H54 (cell line): Measurements from ENCODE around the gene PTPRF.

Experiments
- DNase-seq: peaks from one replicate; pipeline ENCODE4 v3.0.0; 2011; ENCODE audit warnings: low spot score, mixed read lengths; ENCODE audit not compliant: insufficient read length
- FAIRE-seq: peaks from 3 replicates; lab custom pipeline; 2011; peaks lifted over from hg19 to GRCh38; lab: Jason Lieb, UNC
- POLR2A ChIP-seq: IDR thresholded peaks from 2 replicates; pipeline ENCODE4 v1.6.1; 2011; ENCODE audit warnings: low read depth, mild to moderate bottlenecking, low read length

Gene PTPRF

GRCh38 chr1:43597028-43597427 lies 66.3 kb downstream of the PTPRF start:
- FAIRE-seq (no peak), DNase-seq (no peak)
- no peak for TF ChIP-seq POLR2A

DNA sequence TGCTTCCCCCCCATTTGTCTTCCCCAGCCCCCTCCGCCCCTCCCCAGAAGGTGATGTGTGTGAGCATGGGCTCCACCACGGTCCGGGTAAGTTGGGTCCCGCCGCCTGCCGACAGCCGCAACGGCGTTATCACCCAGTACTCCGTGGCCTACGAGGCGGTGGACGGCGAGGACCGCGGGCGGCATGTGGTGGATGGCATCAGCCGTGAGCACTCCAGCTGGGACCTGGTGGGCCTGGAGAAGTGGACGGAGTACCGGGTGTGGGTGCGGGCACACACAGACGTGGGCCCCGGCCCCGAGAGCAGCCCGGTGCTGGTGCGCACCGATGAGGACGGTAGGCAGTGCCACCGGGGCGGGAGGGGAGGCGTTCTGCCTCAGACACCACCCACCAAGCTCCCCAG lies 67.0 kb downstream of the PTPRF start:
- DNase-seq (no peak), FAIRE-seq (no peak)
- no peak for TF ChIP-seq POLR2A

GRCh38 chr1:43598622-43599021 lies 67.9 kb downstream of the PTPRF start:
- DNase-seq (no peak), FAIRE-seq (no peak)
- TF ChIP-seq POLR2A: no peak

DNA sequence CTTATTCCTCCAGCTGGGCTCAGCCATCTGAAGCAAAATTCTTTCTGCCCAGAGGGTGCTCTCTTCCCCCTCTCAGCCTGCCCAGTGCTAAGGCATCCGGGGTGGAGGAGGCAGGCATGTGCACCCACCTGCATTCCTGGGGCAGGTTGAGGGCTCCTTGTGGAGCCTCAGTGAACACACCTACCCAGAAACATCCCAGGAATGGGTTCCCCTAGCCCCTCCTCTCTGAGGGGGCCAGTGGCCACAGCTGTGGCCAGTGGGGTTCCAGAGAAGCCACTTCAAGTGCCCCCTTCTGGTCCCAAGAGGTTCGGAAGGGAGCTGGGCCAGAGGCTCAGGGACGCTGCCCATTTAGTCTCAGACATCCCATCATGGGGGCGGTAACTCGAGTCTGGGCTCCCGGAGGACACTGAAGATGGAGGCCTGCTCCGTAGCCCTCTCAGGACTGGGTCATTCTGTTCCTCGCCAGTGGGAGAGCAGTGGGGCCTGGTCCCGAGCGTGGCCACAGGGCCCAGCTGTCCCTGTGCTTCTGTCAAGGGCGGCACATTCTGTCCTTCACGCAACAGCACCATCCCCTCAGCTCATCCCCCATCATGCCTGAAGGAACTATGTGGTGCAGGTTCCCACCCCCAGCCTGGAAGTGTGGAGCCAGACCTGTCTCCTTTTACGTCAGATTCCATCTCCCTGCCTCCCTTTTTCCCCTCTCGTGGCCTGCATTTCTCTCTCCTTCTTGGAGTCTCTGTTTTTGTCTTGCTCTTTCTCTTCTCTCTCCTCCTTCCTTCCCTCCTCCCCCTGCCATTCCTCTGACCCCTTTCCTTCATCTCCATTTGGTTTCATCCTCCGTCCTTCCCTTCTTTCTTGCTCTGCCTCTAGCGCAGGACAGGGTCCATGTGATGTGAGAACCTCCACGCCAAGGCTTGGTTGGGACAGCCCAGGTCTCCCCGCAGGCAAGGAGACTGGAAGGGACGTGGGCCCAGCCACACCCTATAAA lies 69.6 kb downstream of the PTPRF start:
- TF ChIP-seq POLR2A: no peak
- DNase-seq (no peak), FAIRE-seq (no peak)

- DNase-seq (no peak), FAIRE-seq (no peak)
- no peak for TF ChIP-seq POLR2A
Measured at GRCh38 chr1:43602990-43603389, 72.3 kb downstream of the PTPRF start.

GRCh38 chr1:43604192-43604591 lies 73.5 kb downstream of the PTPRF start:
- TF ChIP-seq POLR2A: no peak
- no peak for FAIRE-seq

DNA sequence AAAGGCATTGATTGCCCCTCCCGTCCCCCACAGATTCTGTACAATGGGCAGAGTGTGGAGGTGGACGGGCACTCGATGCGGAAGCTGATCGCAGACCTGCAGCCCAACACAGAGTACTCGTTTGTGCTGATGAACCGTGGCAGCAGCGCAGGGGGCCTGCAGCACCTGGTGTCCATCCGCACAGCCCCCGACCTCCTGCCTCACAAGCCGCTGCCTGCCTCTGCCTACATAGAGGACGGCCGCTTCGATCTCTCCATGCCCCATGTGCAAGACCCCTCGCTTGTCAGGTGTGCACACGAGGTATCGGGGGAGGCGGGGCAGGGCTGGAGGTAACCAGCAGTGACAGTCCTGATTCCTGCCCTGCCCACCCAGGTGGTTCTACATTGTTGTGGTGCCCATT lies 74.5 kb downstream of the PTPRF start:
- FAIRE-seq: no peak
- TF ChIP-seq POLR2A: no peak
- no peak for DNase-seq

More at GRCh38 chr1:43604192-43604591, 73.5 kb downstream of the PTPRF start:
- DNase-seq: no peak

GRCh38 chr1:43605766-43606165 lies 75.1 kb downstream of the PTPRF start:
- FAIRE-seq (no peak), DNase-seq (no peak)
- TF ChIP-seq POLR2A: no peak

DNA sequence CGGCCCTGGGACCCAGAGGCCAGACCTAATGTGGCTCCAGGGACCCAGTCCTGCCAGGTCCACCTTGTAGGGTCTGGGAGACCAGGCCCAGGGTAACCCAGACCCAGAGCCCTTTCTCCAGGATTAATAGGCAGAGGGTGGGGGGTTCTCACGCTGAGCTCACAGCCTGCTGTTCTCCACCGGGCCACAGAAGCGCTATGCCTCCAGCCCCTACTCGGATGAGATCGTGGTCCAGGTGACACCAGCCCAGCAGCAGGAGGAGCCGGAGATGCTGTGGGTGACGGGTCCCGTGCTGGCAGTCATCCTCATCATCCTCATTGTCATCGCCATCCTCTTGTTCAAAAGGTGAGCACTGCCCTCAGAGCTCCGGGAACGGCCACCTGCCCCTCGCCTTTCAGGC lies 75.9 kb downstream of the PTPRF start:
- no peak for FAIRE-seq
- TF ChIP-seq POLR2A: no peak

DNA sequence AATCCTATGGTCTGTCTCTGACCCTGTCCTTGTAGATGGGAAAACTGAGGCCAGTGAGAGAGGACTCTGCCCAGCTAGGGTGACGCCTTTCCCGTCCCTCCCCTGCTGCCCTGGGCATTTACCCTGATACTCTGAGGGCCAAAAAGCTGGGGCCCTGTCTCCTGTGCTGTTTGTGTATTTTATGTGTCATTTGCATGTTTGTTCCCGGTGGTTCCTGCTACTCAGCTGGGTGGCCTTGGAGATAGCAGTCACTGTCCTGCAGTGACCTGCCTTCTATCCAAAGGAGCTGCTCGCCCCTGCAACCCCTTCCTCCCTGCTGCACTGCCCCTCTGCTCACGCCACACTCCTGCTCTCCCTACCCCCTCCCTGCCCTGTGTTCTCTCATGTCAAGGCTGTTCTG lies 78.1 kb downstream of the PTPRF start:
- no peak for FAIRE-seq
- no peak for DNase-seq
- no peak for TF ChIP-seq POLR2A

More for the DNA sequence above, 75.9 kb downstream of the PTPRF start:
- DNase-seq: no peak

DNA sequence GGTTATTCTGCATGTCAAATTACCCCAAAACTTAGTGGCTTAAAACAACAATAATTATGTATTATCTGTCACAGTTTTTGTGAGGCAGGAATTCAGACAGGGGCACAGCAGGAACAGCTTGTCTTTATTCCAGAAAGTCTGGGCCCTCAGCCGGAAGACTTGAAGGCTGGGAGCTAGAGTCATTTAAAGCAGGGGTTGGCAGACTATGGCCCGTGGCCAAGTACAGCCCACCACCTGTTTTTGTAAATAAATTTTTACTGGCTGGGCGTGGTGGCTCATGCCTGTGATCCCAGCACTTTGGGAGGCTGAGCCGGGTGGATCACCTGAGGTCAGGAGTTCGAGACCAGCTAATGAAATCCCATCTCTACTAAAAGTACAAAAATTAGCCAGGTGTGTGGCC lies 79.7 kb downstream of the PTPRF start:
- no peak for TF ChIP-seq POLR2A
- FAIRE-seq: no peak
- DNase-seq: no peak

DNA sequence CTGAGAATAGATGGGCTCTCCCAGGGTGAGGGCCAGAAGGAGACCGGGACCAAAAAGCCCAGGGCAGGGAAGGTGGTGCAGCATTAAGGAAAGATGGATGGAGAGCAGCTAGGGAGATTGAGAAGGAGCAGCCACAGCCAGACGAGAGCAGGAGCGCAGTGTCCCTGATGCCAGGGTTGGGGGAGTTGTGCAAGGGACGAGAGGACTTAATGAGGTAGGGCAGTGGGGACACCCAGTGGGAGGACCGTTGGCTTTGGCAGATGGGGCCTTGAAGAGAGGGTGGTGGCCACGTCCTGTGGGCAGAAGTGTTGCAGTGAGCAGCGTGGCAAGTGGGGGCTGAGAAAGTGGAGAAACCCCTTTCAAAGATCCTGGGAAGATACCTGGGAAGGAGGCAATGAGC lies 81.3 kb downstream of the PTPRF start:
- DNase-seq: no peak
- FAIRE-seq: no peak
- no peak for TF ChIP-seq POLR2A

- DNase-seq (no peak), FAIRE-seq (no peak)
- no peak for TF ChIP-seq POLR2A
Measured at GRCh38 chr1:43612406-43612805, 81.7 kb downstream of the PTPRF start.

- DNase-seq: no peak
- no peak for TF ChIP-seq POLR2A
- FAIRE-seq: no peak
Measured at GRCh38 chr1:43613075-43613942, 82.6 kb downstream of the PTPRF start.
